HG03280 (cell line): ENCODE measurements around the gene CCNL1.
A peak's percentile ranks its signal among the peaks of the same experiment; 100 is the strongest.
"Not testable (repeated sequence)": the region's sequence is repeated elsewhere in the genome, so short reads cannot be mapped to it uniquely, and the experiment has no call there.

ENCODE experiments used
- ATAC-seq: cut with Tn5 transposase; IDR thresholded peaks from one replicate; pipeline ENCODE4 v1.9.1; 2021; ENCODE audit warnings: mild to moderate bottlenecking, moderate library complexity; ENCODE audit not compliant: unreplicated experiment

The CCNL1 gene

DNA sequence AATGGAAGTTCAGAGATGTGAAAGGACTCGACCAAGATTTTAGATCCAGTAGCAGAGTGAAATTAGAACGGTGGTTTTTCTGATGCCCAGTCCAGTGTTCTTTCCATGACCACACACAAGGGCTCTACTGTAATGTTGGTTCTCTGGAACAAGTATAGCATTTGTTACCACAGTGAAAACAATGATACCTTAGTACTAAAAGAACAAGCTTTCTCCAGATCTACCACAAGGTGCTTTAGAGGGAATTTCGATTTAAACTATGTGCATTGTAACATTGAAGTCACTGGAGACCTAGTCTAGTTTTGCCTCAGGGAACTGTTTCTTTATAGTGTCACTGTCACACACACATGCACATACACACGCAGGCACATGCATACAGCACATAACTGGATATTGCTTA is 12.8 kb upstream of the CCNL1 start:
- no peak for ATAC-seq

DNA sequence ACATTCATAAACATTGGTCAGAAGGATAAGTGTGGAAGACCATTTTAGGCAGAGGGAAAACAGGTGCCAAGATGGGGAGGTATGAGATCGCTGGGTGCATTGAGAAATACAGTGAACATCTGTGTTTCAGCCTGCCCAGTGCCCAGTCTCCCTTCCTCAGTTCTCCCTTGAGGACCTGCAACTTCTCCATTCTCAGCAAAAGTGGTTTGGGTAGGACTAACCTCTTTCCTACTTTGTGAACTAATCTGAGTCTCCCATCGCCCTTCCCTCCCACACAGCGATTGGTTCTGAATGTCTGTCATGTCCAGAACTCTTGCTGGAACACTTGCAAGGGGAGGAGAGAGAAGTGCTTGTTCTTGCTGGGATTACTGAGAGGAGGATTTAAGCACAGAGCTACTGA is 10.9 kb upstream of the CCNL1 start:
- no peak for ATAC-seq

DNA sequence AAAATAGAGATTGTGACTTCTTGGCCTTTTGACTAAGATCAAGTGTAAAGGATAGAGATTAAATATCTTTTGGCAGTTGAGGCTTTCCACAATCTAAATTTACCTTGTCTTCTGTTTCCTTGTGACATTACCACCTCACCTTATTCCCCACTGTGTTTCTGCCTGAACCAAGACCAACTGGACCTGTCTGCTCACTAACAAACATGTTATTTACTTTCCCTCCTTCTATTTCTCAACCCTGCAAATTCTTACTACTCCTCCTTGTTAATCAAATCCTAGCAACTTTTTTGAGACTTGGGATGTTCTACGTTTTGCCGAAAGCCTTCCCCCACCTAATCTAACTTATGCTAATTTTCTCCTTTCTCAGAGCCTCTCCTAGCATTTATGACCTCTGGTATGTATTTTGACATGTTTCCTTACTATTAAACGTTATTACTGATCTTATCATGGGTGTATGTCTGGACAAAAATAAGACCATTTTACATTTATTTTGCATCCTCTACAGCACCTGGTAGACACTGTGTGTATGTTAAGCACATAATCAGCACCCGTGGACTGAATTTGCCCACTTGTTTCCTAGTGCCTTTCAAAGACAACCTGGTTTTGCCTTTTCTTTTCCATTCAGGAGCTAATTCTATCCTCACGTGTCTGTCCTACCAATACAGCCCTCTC is 7.6 kb upstream of the CCNL1 start:
- ATAC-seq = no peak

DNA sequence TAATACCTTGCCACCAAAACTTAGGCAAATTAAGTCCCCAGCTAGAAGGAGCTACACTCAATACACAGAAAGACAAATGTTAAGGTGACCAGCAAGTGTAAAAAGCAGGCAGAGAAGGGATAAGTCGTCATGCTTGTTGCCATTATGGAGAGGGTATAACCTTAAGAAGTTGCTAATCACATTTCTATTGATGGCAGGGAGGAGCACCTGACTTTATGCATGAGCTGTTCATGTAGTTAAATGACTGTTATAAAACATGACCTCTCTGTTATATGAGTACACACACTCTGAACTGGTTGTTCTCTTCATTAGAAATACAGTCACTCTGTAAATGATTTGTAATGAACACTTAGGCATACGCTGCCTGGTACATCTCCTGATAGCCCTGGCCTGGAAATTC is 6.6 kb upstream of the CCNL1 start:
- ATAC-seq = peak; percentile 57

DNA sequence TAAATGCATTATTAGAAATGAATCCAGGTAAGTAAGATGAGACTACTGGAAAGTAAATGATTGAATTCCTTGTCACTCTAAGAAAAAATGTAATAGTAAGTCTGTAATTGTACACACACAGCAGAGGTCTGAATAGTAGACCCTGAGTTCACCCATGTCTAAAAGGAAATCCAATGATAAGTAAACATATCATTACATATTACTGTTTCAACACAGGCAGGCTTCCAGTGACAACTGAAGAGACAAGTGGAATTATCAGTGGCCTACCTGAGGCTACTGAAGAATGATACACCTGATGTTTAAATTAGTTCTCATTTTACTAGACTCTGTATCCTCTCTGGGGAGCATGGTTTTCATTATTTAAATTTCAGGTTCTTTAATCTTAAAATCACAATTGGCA is 6.2 kb upstream of the CCNL1 start:
- ATAC-seq = no peak

DNA sequence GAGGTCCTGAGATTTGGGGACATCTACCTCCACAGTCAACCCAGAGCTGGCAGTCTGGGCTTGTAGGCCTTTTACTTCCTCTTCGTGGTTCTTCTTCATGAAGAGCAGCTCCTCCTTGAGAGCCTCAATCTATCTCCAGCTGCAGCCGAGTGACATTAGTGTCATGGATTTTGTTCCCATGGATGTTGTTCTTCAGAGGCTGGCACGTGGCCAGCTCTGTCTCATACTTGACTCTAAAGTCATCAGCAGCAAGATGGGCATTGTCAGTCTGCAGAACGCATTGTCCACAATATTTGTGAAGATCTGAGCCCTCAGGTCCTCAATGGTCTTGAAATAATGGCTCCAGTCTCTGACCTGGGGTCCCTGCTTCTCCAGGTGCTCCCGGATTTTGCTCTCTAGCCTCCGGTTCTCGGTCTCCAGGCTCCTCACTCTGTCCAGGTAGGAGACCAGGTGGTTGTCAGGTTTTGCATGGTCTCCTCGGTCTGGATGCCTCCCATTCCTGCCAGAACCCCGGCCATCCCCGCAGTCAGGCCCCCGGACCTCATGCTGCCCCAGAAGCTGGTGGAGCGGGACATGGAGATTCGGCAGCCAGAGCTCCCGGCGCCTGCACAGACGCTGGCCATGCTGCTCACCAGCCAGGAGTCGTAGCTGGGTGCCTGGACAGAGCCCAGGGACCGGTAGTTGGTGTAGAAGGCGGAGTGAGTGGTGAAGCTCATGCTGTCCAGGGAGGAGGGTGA is 3.4 kb upstream of the CCNL1 start:
- ATAC-seq = no peak

DNA sequence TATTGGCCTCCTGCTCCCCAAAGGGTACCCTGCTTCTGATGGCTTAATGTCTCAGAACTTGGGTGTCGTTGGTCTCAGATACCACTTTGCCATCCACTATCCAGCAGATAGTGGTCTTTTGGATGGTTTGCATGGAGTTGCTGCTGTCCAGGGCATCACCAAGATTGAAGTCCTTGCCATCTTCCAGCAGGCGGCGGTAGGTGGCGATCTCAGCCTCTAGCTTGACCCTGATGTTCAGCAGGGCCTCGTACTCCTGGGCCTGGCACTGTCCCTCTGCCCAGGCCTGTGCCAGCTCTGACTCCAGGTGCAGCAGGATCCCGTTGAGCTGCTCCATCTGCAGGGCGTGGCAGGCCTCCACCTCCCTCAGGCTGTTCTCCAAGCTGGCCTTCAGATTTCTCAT is 2.7 kb upstream of the CCNL1 start:
- ATAC-seq = not testable (repeated sequence)

DNA sequence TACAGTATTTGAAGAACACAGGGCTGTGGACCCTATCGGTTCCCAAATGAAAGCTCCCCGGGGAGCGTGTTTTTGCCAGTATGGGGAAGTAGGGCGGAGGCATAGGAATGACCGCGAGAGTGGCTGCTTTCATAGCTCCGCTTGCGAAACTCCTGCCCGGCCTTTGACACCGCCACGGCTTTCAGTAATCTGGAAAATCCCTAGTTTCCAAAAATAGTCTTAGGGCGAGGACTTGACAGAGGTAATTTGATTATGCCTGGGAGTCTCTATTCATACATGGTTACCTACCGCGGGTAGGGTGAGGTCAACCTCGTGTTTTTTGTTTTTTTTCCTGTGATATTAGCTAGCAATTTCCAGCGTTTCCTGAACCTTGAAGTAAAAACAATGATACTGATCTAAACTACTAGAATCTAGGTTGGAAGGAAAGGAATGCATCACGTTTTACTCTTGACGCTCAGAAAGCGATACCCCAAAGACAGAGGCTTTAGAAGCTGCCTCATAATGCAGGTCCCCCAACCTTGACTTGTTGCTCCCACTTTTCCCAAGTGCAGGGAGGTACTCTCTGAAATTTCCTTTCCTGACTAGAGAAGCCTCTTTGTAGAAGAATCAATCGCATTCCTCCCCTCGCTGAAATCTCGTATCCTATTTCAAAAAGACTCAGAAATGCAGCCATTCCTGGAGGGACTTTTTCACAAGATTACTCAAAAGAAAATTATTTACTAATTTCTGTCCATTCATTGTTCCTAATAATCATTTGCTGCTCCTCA is 894 bp upstream of the CCNL1 start:
- ATAC-seq = peak; percentile 23

DNA sequence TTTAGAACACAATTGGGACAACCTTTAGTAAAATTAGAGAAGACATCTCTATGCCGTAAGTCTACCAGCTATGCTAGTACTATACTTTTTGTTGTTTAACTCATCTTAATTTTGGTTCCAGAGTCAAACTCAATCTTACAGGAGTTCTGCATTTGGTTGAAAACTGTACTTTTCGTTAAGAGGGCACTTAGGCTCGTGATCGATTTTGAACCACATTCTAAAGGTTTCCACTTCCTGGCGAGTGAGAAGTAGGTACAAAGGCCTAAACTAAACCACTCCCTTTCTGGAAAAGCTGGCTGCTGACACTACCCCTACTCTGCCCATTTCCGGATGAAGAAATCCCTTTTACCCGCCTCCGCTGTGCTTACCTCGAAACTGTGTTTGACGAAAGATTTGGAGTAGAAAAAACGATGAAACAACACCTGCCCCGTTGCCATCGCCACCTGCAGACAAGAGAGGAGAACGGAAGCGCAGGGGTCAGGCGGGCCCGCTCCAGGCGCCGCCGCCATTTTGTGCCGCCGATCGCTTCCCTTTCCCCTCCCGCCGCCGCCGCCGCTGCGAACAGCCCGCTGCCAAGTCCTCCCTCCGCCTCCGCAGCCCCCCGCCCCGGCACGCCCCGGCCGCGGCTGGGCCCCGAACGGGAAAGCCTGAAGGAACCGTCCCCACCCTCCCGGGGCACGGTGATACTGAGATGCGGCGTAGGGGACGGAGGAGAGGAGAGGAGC is 748 bp downstream of the CCNL1 start:
- peak; percentile 44 for ATAC-seq

DNA sequence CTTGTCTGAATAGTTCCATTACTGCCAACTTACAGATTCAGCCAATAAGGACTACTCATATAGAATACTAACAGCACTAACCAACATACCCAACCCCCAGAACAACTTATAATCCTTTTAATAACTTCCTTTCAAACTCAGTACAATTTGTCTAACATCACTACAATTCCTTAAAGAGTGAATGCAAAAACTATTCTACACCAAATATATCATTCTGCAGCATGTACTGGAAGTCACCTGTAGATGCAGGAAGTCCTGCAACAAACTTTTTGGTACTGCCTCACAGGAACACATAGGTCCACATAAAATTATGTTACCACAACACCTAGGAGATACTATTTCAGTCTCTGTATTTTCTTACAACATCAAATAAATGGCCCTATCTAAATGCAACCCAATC is 2.1 kb downstream of the CCNL1 start:
- no peak for ATAC-seq

DNA sequence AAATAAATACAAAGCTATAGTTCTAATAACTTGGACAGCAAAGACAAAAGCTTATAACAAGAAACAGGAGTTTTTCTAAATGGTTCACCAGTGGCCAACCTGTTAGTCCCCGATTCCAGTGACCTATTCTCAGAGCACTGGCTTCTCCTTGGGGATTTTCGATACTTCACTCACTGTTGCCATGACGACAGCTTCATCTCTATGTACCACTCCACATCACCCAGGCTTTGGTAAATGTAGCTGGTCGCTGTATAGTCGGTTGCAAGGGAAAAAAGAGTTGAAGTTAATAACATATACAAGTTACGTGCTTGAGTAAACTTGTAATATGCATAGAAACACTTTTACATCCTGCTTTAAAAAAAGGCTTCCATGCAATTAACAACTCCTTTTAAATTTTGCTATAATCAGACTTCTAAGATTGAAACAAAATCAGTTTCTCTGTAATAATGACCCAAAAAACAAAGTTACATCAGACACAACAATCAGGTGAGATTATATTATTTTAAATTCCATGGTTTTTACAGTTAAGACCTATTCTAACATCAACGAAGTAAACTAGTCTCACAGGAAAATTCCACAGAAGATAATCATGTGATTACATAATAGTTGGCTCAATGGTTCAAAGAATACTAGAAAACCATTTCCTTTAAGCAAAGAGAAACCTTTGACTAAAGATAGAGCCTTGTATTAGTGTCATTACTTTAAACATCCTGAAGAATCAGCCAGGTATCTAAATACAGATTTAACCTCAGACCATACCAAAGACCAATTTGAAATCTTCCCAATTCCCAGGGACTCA is 2.9 kb downstream of the CCNL1 start:
- no peak for ATAC-seq

DNA sequence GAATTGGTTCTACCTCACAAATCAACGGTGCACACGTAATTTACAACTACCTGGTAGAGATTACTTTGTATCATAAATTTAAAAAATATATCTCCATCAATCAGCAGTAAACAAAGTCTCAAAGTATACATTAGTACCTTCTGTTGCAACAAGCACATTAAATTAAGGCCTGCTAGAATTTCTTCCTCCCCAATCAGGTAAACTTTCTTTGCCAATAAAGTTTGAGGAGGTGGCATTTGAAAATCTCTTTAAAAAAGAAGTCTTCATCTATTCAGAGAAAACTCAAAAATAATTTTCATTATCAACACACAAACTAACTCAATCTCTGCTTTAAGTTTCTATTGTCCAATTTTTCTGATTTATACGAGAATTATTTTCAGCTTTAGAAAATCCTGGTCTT is 4.4 kb downstream of the CCNL1 start:
- no peak for ATAC-seq

DNA sequence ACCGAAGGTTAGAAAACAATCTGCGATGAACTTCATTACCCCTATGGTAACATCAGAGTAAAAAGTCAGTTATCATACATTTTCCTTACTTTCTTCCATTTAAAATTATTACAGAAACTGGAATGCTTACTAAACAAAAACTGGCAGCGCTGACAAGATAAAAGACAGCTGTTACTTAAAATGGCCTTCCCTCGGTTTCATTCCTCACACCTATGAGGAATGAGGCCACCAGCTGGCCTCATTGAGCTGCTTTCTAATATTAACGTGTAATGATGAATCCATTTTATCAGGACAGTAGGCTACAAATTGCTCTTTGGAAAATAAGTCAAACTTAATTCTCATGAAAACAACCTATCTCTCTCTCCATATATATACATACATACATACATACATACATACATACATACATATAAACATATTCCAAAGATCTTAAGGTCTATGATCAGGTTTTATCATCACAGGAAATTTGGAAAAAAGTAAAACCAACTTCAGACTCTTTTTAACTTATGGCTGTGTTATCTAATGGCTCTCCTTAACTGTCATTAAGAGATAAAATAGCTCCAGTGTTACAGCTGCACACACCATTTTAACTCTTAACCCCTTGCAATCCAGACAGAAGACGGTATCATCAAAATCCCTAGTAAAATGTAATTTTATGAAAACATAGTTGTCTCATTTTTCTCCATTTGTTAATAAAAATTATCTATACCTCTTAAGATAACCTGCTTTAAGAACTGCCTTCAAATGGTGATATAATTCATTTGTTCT is 5.2 kb downstream of the CCNL1 start:
- ATAC-seq = no peak

DNA sequence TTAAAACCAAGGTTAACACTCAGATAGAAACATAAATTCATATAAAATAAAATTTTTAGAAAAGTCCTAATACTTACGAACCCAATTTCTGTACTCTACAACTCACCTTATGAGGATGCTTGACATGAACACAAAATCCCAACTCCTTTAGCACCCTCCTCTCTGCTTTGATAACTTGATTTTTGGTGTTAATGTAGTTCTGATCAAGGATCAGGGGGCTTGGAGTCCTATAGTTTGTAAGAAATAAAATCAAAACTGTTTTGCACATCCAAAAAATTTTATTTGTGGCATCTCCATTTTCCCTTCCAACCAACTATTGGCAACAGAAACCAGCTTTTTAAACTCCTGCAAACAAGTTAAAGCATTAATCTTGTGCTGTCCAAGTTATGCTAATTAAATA is 7.0 kb downstream of the CCNL1 start:
- no peak for ATAC-seq

DNA sequence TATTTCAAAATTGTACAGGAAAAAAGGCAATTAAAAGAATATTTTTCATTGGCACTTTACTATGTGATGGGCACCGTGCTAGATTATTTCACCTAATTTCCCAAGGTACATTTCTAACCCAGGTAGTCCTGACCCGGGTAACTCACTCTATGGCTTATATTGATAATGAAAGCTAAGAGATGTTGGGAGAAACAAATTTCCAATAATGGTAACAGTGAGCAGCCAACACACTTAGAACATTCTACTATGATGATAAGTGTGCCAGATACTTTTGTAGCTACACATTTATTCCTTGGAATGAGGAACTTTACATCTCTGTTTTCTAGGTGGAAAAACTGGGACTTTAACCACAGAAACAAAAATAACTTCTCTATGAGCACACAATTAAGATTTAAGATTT is 7.5 kb downstream of the CCNL1 start:
- no peak for ATAC-seq

DNA sequence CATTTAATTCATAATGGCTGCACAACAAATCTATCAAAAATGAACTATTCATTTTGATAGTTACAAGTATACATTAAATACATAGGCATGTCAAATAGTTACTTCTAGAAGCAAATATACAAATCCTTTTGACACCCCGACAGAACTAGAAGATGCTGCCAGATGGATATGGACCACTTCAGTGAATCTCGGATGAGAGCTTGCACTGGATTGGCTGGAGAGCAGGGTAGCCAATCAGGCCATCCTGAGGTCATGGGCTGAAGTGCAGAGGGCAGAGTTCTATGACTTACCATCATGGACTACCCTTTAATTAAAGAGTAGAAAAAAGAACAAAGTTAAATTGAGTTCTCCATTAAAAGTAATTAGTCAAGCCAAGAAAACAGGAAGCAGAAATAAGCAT is 8.3 kb downstream of the CCNL1 start:
- ATAC-seq = no peak

DNA sequence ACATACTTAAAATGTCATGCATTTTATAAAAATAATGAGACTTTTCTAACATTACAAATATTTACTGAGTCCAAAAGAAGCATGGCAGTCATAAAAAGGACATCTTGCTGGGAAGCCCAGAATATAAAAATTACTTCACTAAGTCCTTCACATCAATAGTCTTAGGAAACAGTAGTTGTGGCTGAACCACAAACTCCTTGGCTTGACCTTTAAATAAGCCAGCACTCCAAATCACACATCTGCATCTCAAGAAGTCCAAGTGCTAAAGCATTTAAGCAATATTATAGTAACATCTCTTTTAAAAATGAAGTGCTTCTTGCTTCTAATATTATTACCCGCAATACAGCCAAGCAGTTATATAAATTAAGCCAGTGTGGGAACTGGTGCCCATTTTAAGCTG is 8.8 kb downstream of the CCNL1 start:
- ATAC-seq = no peak

DNA sequence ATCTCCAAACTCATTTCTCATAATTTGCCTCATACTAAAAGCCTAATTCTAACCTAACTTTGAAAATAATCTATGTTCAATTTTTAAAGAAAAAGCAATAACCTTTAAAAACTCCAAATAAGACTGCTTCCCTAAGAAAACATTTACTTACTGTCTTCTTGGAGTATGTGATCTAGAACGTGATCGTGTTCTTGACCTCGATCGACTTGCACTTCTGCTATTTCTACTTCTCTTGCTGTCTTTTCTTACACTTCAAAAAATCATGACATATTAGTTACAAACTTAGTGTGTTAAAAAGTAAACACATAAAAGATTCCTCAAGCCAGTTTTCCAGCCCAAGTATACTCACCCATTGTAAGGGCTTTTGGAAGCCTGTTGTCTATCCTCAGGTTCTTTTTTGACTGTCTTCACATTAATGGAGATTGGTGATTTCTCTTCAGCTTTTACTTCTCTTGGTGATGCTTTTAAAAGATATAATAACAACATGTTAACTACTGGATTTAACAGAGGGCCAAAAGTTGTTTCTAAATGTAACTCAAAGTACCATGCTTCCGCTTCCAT is 10.7 kb downstream of the CCNL1 start:
- no peak for ATAC-seq

DNA sequence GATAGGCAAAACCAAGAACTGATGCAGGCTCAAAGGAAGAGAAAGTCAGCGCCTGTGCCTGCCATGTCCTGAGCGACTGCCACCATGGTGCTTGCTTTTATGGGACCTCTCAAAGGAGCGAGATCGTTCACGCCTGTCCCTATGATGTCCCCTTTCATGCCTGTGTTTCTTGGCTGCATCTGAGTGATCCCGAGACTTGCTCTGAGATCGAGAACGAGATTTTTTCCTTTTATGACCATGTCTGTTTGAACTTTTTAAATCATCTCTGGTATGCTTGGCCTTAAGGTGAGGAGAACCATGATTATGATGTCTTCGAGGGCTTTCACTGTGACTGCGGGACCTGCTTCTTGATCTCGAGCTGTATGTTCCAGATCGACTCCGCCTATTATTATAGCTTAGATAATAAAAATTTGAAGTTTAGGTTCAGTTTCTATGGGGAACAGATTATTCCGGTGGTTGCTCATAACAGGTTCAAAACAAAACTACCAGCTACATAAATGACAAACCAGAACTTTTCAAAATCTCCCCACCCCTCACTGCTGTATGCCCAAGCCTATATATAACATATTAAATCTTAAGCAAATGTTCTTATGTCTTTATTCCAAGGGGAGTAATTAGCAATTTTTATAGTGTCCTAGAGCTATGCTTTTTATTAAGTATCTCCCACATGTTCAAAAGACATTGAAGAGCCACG is 11.6 kb downstream of the CCNL1 start:
- ATAC-seq = no peak
